WTC11 (cell line): ENCODE results near the gene RBMS1. TPM values are rescaled to one million over a fixed set of nuclear protein-coding genes. Genes with fewer than 3 reads are reported as not detected.
A peak's percentile ranks its signal among the peaks of the same experiment; 100 is the strongest.

Experiments
- ATAC-seq: fragments of 200-7000 bp; cut with Tn5 transposase; 2 replicates; pipeline ENCODE4 v1.10.0; 2021; ENCODE audit warnings: mild to moderate bottlenecking, moderate library complexity
- CTCF ChIA-PET: fragments of 300-600 bp; sonication (Branson Sonifier 250); formaldehyde crosslinking; loops from one replicate; lab custom pipeline; 2021; ENCODE audit warnings: antibody characterized with exemption; lab: Charles Lee
- POLR2A ChIA-PET: fragments of 350-600 bp; sonication (Branson Sonifier 250); formaldehyde crosslinking; loops from one replicate; lab custom pipeline; 2021; ENCODE audit warnings: antibody characterized with exemption; lab: Charles Lee
- DNase-seq: peaks from one replicate; pipeline ENCODE4 v3.0.0; 2021; ENCODE audit warnings: low spot score
- H3K27ac Mint-ChIP-seq: 2 replicates; pipeline ENCODE4 v1.8.0; 2021; ENCODE audit warnings: mixed read lengths
- H3K27me3 Mint-ChIP-seq: 2 replicates; pipeline ENCODE4 v1.8.0; 2021; ENCODE audit warnings: low read depth, mild to moderate bottlenecking, moderate library complexity, mixed read lengths
- H3K36me3 Mint-ChIP-seq: 2 replicates; pipeline ENCODE4 v1.8.0; 2021; ENCODE audit warnings: mixed read lengths
- H3K4me1 Mint-ChIP-seq: 2 replicates; pipeline ENCODE4 v1.8.0; 2022; ENCODE audit warnings: mixed read lengths
- H3K4me3 Mint-ChIP-seq: 2 replicates; pipeline ENCODE4 v1.8.0; 2021; ENCODE audit warnings: mild to moderate bottlenecking, moderate library complexity, mixed read lengths
- H3K9me3 Mint-ChIP-seq: 2 replicates; pipeline ENCODE4 v1.8.0; 2021; ENCODE audit warnings: mixed read lengths
- CBFB ChIP-seq: sonication (generic); formaldehyde crosslinking; IDR thresholded peaks from 2 replicates; pipeline ENCODE4 v1.8.1; 2022; ENCODE audit warnings: mild to moderate bottlenecking, low read depth, missing genetic modification reagents
- E2F5 ChIP-seq: sonication (generic); formaldehyde crosslinking; IDR thresholded peaks from 2 replicates; pipeline ENCODE4 v1.8.1; 2022; ENCODE audit warnings: mild to moderate bottlenecking, moderate library complexity, missing genetic modification reagents
- ELF4 ChIP-seq: sonication (generic); formaldehyde crosslinking; IDR thresholded peaks from 2 replicates; pipeline ENCODE4 v1.8.1; 2022; ENCODE audit warnings: low read depth, mild to moderate bottlenecking, moderate library complexity, missing genetic modification reagents
- FOXJ3 ChIP-seq: sonication (generic); formaldehyde crosslinking; IDR thresholded peaks from 2 replicates; pipeline ENCODE4 v1.9.0; 2021; ENCODE audit warnings: missing genetic modification reagents, mild to moderate bottlenecking, borderline replicate concordance
- FOXP1 ChIP-seq: sonication (generic); formaldehyde crosslinking; IDR thresholded peaks from 2 replicates; pipeline ENCODE4 v1.8.0; 2022; ENCODE audit warnings: missing genetic modification reagents, mild to moderate bottlenecking, moderate library complexity, borderline replicate concordance
- GABPB1 ChIP-seq: sonication (generic); formaldehyde crosslinking; IDR thresholded peaks from 2 replicates; pipeline ENCODE4 v1.8.1; 2023; ENCODE audit warnings: mild to moderate bottlenecking, missing genetic modification reagents
- IRF2 ChIP-seq: sonication (generic); formaldehyde crosslinking; IDR thresholded peaks from 2 replicates; pipeline ENCODE4 v1.8.0; 2022; ENCODE audit warnings: low read depth, missing genetic modification reagents, borderline replicate concordance
- JAZF1 ChIP-seq: fragments of 250-450 bp; sonication (Bioruptor Pico); IDR thresholded peaks from 2 replicates; pipeline ENCODE4 v1.9.0; 2021; ENCODE audit warnings: moderate library complexity, mild to moderate bottlenecking, inconsistent platforms
- JUN ChIP-seq: sonication (generic); formaldehyde crosslinking; IDR thresholded peaks from 2 replicates; pipeline ENCODE4 v1.8.0; 2023; ENCODE audit warnings: mild to moderate bottlenecking, missing genetic modification reagents
- KAT7 ChIP-seq: sonication (generic); formaldehyde crosslinking; IDR thresholded peaks from 2 replicates; pipeline ENCODE4 v1.8.1; 2023; ENCODE audit warnings: missing genetic modification reagents, mild to moderate bottlenecking, borderline replicate concordance
- OVOL2 ChIP-seq: fragments of 250-450 bp; sonication (Bioruptor Pico); IDR thresholded peaks from 2 replicates; pipeline ENCODE4 v1.9.0; 2021; ENCODE audit warnings: mild to moderate bottlenecking, borderline replicate concordance
- SMAD4 ChIP-seq: sonication (generic); formaldehyde crosslinking; IDR thresholded peaks from 2 replicates; pipeline ENCODE4 v1.8.0; 2022; ENCODE audit warnings: mild to moderate bottlenecking, missing genetic modification reagents
- SP1 ChIP-seq: sonication (generic); formaldehyde crosslinking; conservative IDR thresholded peaks from 2 replicates; pipeline ENCODE4 v1.8.1; 2022; ENCODE audit warnings: missing genetic modification reagents
- TEAD4 ChIP-seq: sonication (generic); formaldehyde crosslinking; IDR thresholded peaks from 2 replicates; pipeline ENCODE4 v1.8.0; 2022; ENCODE audit warnings: mild to moderate bottlenecking, missing genetic modification reagents
- USF2 ChIP-seq: sonication (generic); formaldehyde crosslinking; IDR thresholded peaks from 2 replicates; pipeline ENCODE4 v1.8.1; 2023; ENCODE audit warnings: mild to moderate bottlenecking, missing genetic modification reagents, moderate library complexity
- ZBTB21 ChIP-seq: sonication (generic); formaldehyde crosslinking; IDR thresholded peaks from 2 replicates; pipeline ENCODE4 v1.8.1; 2023; ENCODE audit warnings: mild to moderate bottlenecking, missing genetic modification reagents, borderline replicate concordance
- ZNF317 ChIP-seq: sonication (generic); formaldehyde crosslinking; IDR thresholded peaks from 2 replicates; pipeline ENCODE4 v1.8.1; 2023; ENCODE audit warnings: low read depth, mild to moderate bottlenecking, moderate library complexity, missing genetic modification reagents, borderline replicate concordance
- ZNF396 ChIP-seq: fragments of 250-450 bp; sonication (Bioruptor Pico); IDR thresholded peaks from 2 replicates; pipeline ENCODE4 v1.8.0; 2021; ENCODE audit warnings: mild to moderate bottlenecking, moderate library complexity, borderline replicate concordance
- ZNF671 ChIP-seq: fragments of 250-450 bp; sonication (Bioruptor Pico); IDR thresholded peaks from 2 replicates; pipeline ENCODE4 v1.8.0; 2021; ENCODE audit warnings: mild to moderate bottlenecking
- total RNA-seq: library from RNA; stranded (reverse); gene quantifications from 3 replicates; pipeline ENCODE4 v1.2.3, GENCODE V29; 2021
- TF ChIP-seq, protein P1 (sequence below): fragments of 250-450 bp; sonication (Bioruptor Pico); IDR thresholded peaks from 2 replicates; pipeline ENCODE4 v2.1.2; 2022; ENCODE audit warnings: mild to moderate bottlenecking, moderate library complexity
- TF ChIP-seq, protein P2 (sequence below): sonication (generic); formaldehyde crosslinking; IDR thresholded peaks from 2 replicates; pipeline ENCODE4 v1.8.0; 2022; ENCODE audit warnings: mild to moderate bottlenecking, missing genetic modification reagents
- TF ChIP-seq, protein P3 (sequence below): fragments of 250-450 bp; sonication (Bioruptor Pico); IDR thresholded peaks from 2 replicates; pipeline ENCODE4 v1.9.0; 2021; ENCODE audit warnings: moderate library complexity, mild to moderate bottlenecking, inconsistent platforms, borderline replicate concordance
- TF ChIP-seq, protein P4 (sequence below): sonication (generic); formaldehyde crosslinking; IDR thresholded peaks from 2 replicates; pipeline ENCODE4 v1.8.1; 2023; ENCODE audit warnings: mild to moderate bottlenecking, missing genetic modification reagents
- TF ChIP-seq, protein P5 (sequence below): sonication (generic); formaldehyde crosslinking; IDR thresholded peaks from 2 replicates; pipeline ENCODE4 v1.8.1; 2022; ENCODE audit warnings: missing genetic modification reagents, borderline replicate concordance

RBMS1 gene
- total RNA-seq, 1 experiment from 2014 or later = 56.3 TPM

DNA sequence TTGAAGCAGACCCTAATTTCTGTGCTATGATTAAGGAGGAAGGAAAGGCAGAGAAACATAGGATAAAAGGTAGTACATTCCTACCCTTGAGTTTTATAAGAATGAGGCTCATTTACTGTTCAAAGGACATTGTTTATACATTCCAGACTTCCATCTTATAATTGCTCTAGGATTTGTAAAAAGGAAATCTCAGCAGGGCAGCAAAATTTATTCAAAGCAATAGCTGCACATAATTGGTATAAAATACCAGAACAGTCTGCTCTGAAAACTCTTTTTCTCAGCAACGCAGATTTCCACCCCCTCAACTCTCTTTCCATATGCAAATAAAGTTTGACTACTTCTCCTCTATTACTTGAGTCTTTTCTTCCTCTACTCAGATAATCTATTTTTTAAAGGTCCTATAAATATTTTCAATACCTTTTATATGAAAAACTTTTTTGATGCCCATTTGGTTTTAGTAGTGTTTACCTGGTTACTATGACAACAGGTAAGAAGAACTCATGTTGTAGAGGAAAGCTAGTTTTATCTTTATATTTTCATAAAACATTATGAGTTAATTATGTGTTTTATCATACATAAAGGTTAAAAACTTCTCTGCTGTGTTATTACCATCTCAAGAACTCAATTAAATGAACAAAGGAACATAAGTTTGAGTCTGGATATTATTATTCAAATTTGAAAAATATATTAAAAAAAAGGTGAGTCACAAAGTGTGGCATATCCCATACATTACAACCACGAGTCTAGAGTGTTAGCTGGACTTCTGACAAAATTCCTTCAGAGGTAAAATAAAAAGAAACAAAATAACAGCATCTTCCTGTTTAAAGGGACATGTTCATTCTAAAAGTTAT lies 19.9 kb downstream of the RBMS1 start:
- CTCF ChIA-PET = no interaction called here

GRCh38 chr2:160472839-160473251 lies 20.8 kb downstream of the RBMS1 start:
- CTCF ChIA-PET = no interaction called here
- POLR2A ChIA-PET = no interaction called here
- no peak for DNase-seq
- peaks cover 48% of the 10 kb centered on the region for H3K4me1 Mint-ChIP-seq
- H3K36me3 Mint-ChIP-seq = no peaks in the 10 kb centered on the region
- H3K27ac Mint-ChIP-seq = peak overlapping the region; percentile 57; the same call in 1 of the 2 replicates
- no peak for ATAC-seq
- H3K27me3 Mint-ChIP-seq = no peaks in the 10 kb centered on the region
- H3K9me3 Mint-ChIP-seq = no peaks in the 10 kb centered on the region
- H3K4me3 Mint-ChIP-seq = no peak overlapping the region
- TF ChIP-seq OVOL2 (CRISPR knock-in tag) = no peak
- TF ChIP-seq ZBTB21 (CRISPR knock-in tag) = no peak
- TF ChIP-seq JUN (CRISPR knock-in tag) = no peak
- TF ChIP-seq, protein P1, sequence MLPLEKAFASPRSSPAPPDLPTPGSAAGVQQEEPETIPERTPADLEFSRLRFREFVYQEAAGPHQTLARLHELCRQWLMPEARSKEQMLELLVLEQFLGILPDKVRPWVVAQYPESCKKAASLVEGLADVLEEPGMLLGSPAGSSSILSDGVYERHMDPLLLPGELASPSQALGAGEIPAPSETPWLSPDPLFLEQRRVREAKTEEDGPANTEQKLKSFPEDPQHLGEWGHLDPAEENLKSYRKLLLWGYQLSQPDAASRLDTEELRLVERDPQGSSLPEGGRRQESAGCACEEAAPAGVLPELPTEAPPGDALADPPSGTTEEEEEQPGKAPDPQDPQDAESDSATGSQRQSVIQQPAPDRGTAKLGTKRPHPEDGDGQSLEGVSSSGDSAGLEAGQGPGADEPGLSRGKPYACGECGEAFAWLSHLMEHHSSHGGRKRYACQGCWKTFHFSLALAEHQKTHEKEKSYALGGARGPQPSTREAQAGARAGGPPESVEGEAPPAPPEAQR = no peak
- no peak for TF ChIP-seq JAZF1 (CRISPR knock-in tag)
- TF ChIP-seq ZNF396 (CRISPR knock-in tag) = no peak
- TF ChIP-seq, protein P2, sequence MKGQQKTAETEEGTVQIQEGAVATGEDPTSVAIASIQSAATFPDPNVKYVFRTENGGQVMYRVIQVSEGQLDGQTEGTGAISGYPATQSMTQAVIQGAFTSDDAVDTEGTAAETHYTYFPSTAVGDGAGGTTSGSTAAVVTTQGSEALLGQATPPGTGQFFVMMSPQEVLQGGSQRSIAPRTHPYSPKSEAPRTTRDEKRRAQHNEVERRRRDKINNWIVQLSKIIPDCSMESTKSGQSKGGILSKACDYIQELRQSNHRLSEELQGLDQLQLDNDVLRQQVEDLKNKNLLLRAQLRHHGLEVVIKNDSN (CRISPR knock-in tag) = no peak
- no peak for TF ChIP-seq GABPB1
- TF ChIP-seq SMAD4 (CRISPR knock-in tag) = no peak
- no peak for TF ChIP-seq CBFB (CRISPR knock-in tag)
- TF ChIP-seq, protein P3, sequence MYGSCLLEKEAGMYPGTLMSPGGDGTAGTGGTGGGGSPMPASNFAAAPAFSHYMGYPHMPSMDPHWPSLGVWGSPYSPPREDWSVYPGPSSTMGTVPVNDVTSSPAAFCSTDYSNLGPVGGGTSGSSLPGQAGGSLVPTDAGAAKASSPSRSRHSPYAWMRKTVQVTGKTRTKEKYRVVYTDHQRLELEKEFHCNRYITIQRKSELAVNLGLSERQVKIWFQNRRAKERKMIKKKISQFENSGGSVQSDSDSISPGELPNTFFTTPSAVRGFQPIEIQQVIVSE (CRISPR knock-in tag) = no peak
- no peak for TF ChIP-seq E2F5
- TF ChIP-seq FOXP1 (CRISPR knock-in tag) = no peak
- no peak for TF ChIP-seq SP1
- TF ChIP-seq USF2 (CRISPR knock-in tag) = no peak
- TF ChIP-seq ELF4 (CRISPR knock-in tag) = no peak

More for the DNA sequence above, 19.9 kb downstream of the RBMS1 start:
- no peaks in the 10 kb centered on the region for H3K36me3 Mint-ChIP-seq
- ATAC-seq (no peak), DNase-seq (no peak)
- POLR2A ChIA-PET = no interaction called here
- H3K4me1 Mint-ChIP-seq = peaks cover 54% of the 10 kb centered on the region
- no peak overlapping the region for H3K4me3 Mint-ChIP-seq
- H3K27me3 Mint-ChIP-seq = no peaks in the 10 kb centered on the region
- H3K9me3 Mint-ChIP-seq = no peaks in the 10 kb centered on the region
- TF ChIP-seq TEAD4 (CRISPR knock-in tag) (no peak), FOXP1 (CRISPR knock-in tag) (no peak), ZNF317 (CRISPR knock-in tag) (no peak), SMAD4 (CRISPR knock-in tag) (no peak), ZNF671 (CRISPR knock-in tag) (no peak), ZBTB21 (CRISPR knock-in tag) (no peak), IRF2 (CRISPR knock-in tag) (no peak), FOXJ3 (CRISPR knock-in tag) (no peak), ZNF396 (CRISPR knock-in tag) (no peak), KAT7 (no peak)
- TF ChIP-seq, protein P1 = no peak
- TF ChIP-seq, protein P4, sequence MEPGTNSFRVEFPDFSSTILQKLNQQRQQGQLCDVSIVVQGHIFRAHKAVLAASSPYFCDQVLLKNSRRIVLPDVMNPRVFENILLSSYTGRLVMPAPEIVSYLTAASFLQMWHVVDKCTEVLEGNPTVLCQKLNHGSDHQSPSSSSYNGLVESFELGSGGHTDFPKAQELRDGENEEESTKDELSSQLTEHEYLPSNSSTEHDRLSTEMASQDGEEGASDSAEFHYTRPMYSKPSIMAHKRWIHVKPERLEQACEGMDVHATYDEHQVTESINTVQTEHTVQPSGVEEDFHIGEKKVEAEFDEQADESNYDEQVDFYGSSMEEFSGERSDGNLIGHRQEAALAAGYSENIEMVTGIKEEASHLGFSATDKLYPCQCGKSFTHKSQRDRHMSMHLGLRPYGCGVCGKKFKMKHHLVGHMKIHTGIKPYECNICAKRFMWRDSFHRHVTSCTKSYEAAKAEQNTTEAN = no peak
- TF ChIP-seq, protein P5, sequence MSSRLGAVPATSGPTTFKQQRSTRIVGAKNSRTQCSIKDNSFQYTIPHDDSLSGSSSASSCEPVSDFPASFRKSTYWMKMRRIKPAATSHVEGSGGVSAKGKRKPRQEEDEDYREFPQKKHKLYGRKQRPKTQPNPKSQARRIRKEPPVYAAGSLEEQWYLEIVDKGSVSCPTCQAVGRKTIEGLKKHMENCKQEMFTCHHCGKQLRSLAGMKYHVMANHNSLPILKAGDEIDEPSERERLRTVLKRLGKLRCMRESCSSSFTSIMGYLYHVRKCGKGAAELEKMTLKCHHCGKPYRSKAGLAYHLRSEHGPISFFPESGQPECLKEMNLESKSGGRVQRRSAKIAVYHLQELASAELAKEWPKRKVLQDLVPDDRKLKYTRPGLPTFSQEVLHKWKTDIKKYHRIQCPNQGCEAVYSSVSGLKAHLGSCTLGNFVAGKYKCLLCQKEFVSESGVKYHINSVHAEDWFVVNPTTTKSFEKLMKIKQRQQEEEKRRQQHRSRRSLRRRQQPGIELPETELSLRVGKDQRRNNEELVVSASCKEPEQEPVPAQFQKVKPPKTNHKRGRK (CRISPR knock-in tag) = no peak
- peak overlapping the region; percentile 57; the same call in 1 of the 2 replicates for H3K27ac Mint-ChIP-seq
